C4-2B (cell line): ENCODE measurements around the gene CA11.

ENCODE experiments used
- ZFX ChIP-seq: fragments of 450-650 bp; IDR thresholded peaks from 2 replicates; pipeline ENCODE4 v1.6.1; 2017
- TF ChIP-seq, protein P1 (sequence below): fragments of 450-650 bp; conservative IDR thresholded peaks from 2 replicates; pipeline ENCODE4 v1.5.1; 2017; ENCODE audit warnings: mild to moderate bottlenecking

DNA sequence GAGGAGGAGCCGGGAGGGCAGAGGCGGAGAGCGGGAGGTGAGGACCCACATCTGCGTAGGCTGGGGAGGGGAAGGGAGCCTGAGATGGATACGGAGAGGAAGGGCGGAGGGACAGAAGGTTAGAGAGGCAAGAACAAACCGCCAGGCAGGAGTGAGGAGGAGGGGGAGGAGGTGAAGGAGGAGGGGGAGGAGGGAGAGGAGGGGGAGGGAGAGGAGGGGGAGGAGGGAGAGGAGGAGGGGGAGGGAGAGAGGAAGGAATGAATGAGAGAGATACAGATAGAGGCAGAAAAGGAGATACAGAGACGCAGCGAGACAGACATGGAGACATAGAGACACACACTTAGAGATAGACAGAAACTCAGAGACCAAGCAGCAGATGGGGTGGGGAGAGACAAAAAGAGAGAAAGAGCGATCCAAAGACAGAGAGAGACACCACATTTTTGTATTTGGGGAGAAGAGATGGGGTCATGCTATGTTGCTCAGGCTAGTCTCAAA lies 782 bp upstream of the CA11 start:
- TF ChIP-seq, protein P1, sequence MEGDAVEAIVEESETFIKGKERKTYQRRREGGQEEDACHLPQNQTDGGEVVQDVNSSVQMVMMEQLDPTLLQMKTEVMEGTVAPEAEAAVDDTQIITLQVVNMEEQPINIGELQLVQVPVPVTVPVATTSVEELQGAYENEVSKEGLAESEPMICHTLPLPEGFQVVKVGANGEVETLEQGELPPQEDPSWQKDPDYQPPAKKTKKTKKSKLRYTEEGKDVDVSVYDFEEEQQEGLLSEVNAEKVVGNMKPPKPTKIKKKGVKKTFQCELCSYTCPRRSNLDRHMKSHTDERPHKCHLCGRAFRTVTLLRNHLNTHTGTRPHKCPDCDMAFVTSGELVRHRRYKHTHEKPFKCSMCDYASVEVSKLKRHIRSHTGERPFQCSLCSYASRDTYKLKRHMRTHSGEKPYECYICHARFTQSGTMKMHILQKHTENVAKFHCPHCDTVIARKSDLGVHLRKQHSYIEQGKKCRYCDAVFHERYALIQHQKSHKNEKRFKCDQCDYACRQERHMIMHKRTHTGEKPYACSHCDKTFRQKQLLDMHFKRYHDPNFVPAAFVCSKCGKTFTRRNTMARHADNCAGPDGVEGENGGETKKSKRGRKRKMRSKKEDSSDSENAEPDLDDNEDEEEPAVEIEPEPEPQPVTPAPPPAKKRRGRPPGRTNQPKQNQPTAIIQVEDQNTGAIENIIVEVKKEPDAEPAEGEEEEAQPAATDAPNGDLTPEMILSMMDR: no peak
- TF ChIP-seq ZFX: no peak
